Neural cell (in vitro differentiated cells): ENCODE data around the gene PANK4. TPM values are rescaled to one million over a fixed set of nuclear protein-coding genes. Genes with fewer than 3 reads are reported as not detected.

Source experiments
- H2AFZ ChIP-seq: fragments of 200-600, 300-800 bp; sonication (generic), shearing (Covaris generic); 2 replicates; pipeline ENCODE4 v1.6.0; 2014; ENCODE audit warnings: low read depth, mild to moderate bottlenecking, antibody characterized with exemption, low read length, moderate library complexity
- H3F3A ChIP-seq: fragments of 200-600 bp; shearing (Covaris generic); 2 replicates; pipeline ENCODE4 v1.6.1; 2016; ENCODE audit warnings: mild to moderate bottlenecking, moderate library complexity, mixed read lengths, antibody characterized with exemption, low read length; ENCODE audit not compliant: insufficient read depth, poor library complexity, severe bottlenecking
- H3K27ac ChIP-seq: fragments of 200-600, 300-800 bp; sonication (generic), shearing (Covaris generic); 2 replicates; pipeline ENCODE4 v1.5.1; 2014; ENCODE audit warnings: mild to moderate bottlenecking, low read length, moderate library complexity
- H3K27me3 ChIP-seq: fragments of 300-800, 200-600 bp; sonication (generic), shearing (Covaris generic); 2 replicates; pipeline ENCODE4 v1.6.0; 2014; ENCODE audit warnings: mild to moderate bottlenecking, low read depth, low read length, moderate library complexity; ENCODE audit not compliant: insufficient read depth
- H3K36me3 ChIP-seq: fragments of 300-800, 200-600 bp; sonication (generic), shearing (Covaris generic); 2 replicates; pipeline ENCODE4 v1.5.1; 2014; ENCODE audit warnings: mild to moderate bottlenecking, antibody characterized with exemption, low read length, moderate library complexity; ENCODE audit not compliant: insufficient read depth
- H3K4me2 ChIP-seq: fragments of 300-800, 200-600 bp; sonication (generic), shearing (Covaris generic); 2 replicates; pipeline ENCODE4 v1.6.0; 2014; ENCODE audit warnings: mild to moderate bottlenecking, low read length
- H3K4me3 ChIP-seq: fragments of 300-800, 200-600 bp; sonication (generic), shearing (Covaris generic); 2 replicates; pipeline ENCODE4 v1.5.1; 2014; ENCODE audit warnings: mild to moderate bottlenecking, low read length, moderate library complexity
- H3K79me2 ChIP-seq: fragments of 200-600 bp; shearing (Covaris generic); replicated peaks from 2 replicates; pipeline ENCODE4 v1.6.0; 2014; ENCODE audit warnings: mild to moderate bottlenecking, low read length, moderate library complexity; ENCODE audit not compliant: insufficient read depth
- H3K9ac ChIP-seq: fragments of 300-800, 200-600 bp; sonication (generic), shearing (Covaris generic); 2 replicates; pipeline ENCODE4 v1.6.1; 2016; ENCODE audit warnings: mild to moderate bottlenecking, low read length, mixed read lengths
- H3K9me2 ChIP-seq: fragments of 200-600 bp; shearing (Covaris generic); 2 replicates; pipeline ENCODE4 v1.6.1; 2016; ENCODE audit warnings: mild to moderate bottlenecking, low read length, mixed read lengths; ENCODE audit not compliant: insufficient read depth
- H3K9me3 ChIP-seq: fragments of 200-600, 300-800 bp; sonication (generic), shearing (Covaris generic); 2 replicates; pipeline ENCODE4 v1.6.1; 2016; ENCODE audit warnings: mild to moderate bottlenecking, mixed run types, low read length, moderate library complexity, mixed read lengths
- H4K20me1 ChIP-seq: fragments of 200-600 bp; shearing (Covaris generic); 2 replicates; pipeline ENCODE4 v1.6.1; 2016; ENCODE audit warnings: mild to moderate bottlenecking, mixed run types; ENCODE audit not compliant: insufficient read depth
- CTCF ChIP-seq: fragments of 450-650 bp; IDR thresholded peaks from 2 replicates; pipeline ENCODE4 v1.5.1; 2014; ENCODE audit warnings: antibody characterized with exemption, mild to moderate bottlenecking, moderate library complexity; ENCODE audit not compliant: poor library complexity, severe bottlenecking
- EP300 ChIP-seq: fragments of 450-650 bp; conservative IDR thresholded peaks from 2 replicates; pipeline ENCODE4 v1.6.1; 2014; ENCODE audit warnings: antibody characterized with exemption, mild to moderate bottlenecking, moderate library complexity; ENCODE audit not compliant: poor library complexity, severe bottlenecking
- EZH2 ChIP-seq: fragments of 200-600, 300-800 bp; shearing (Covaris generic), sonication (generic); IDR thresholded peaks from 2 replicates; pipeline ENCODE4 v1.6.1; 2014; ENCODE audit warnings: antibody characterized with exemption, low read length, borderline replicate concordance, mild to moderate bottlenecking; ENCODE audit not compliant: insufficient read depth, poor library complexity, severe bottlenecking
- MXI1 ChIP-seq: fragments of 450-650 bp; conservative IDR thresholded peaks from 2 replicates; pipeline ENCODE4 v1.6.1; 2014; ENCODE audit warnings: antibody characterized with exemption, mild to moderate bottlenecking; ENCODE audit not compliant: poor library complexity, severe bottlenecking
- POLR2AphosphoS5 ChIP-seq: IDR thresholded peaks from 2 replicates; pipeline ENCODE4 v1.6.1; 2012
- RAD21 ChIP-seq: fragments of 450-650 bp; conservative IDR thresholded peaks from 2 replicates; pipeline ENCODE4 v1.6.1; 2014; ENCODE audit warnings: antibody characterized with exemption, mild to moderate bottlenecking, moderate library complexity
- REST ChIP-seq: IDR thresholded peaks from 2 replicates; pipeline ENCODE4 v1.6.1; 2012; ENCODE audit warnings: borderline replicate concordance
- SMC3 ChIP-seq: fragments of 450-650 bp; conservative IDR thresholded peaks from 2 replicates; pipeline ENCODE4 v1.6.1; 2014; ENCODE audit warnings: antibody characterized with exemption, mild to moderate bottlenecking, moderate library complexity; ENCODE audit not compliant: poor library complexity
- TAF1 ChIP-seq: IDR thresholded peaks from 2 replicates; pipeline ENCODE4 v1.6.1; 2012; ENCODE audit warnings: low read depth
- polyA plus RNA-seq: library from polyadenylated mRNA; depleted of rRNA; stranded (reverse); fragments of >200 nt; gene quantifications from 2 replicates; pipeline ENCODE4 v1.2.3, GENCODE V29; 2014

PANK4 gene
- polyA plus RNA-seq, 1 donor from 2014 or later = 37.9 TPM

- Histone ChIP-seq H3K36me3 (no peaks in the 10 kb centered on the region), H3K9ac (peak overlapping the region; percentile 5), H3K79me2 (no peaks in the 10 kb centered on the region), H3K9me2 (no peaks in the 10 kb centered on the region), H4K20me1 (no peaks in the 10 kb centered on the region), H3K9me3 (no peaks in the 10 kb centered on the region), H3K27me3 (no peaks in the 10 kb centered on the region), H3K4me3 (no peak overlapping the region), H2AFZ (no peak overlapping the region), H3K4me2 (no peak overlapping the region), H3F3A (peaks cover 2% of the 10 kb centered on the region), H3K27ac (no peak overlapping the region)
- TF ChIP-seq CTCF (no peak), EZH2 (no peak), EP300 (no peak), SMC3 (no peak), REST (no peak), MXI1 (no peak), POLR2AphosphoS5 (no peak), TAF1 (no peak), RAD21 (no peak)
Observed at GRCh38 chr1:2547210-2548067, 21.0 kb upstream of the PANK4 start.

GRCh38 chr1:2546515-2547209, 20.3 kb upstream of the PANK4 start:
- no peaks in the 10 kb centered on the region for H3K79me2 ChIP-seq
- no peak overlapping the region for H2AFZ ChIP-seq
- H3K36me3 ChIP-seq = no peaks in the 10 kb centered on the region
- H3K4me2 ChIP-seq = no peak overlapping the region
- no peak overlapping the region for H3K27ac ChIP-seq
- H3F3A ChIP-seq = peaks cover 2% of the 10 kb centered on the region
- peak overlapping the region; percentile 5 for H3K9ac ChIP-seq
- TF ChIP-seq TAF1 = no peak
- H3K9me2 ChIP-seq = no peaks in the 10 kb centered on the region
- H3K4me3 ChIP-seq = peak overlapping the region; percentile 41
- no peaks in the 10 kb centered on the region for H4K20me1 ChIP-seq
- no peaks in the 10 kb centered on the region for H3K27me3 ChIP-seq
- H3K9me3 ChIP-seq = no peaks in the 10 kb centered on the region
